DLD1 (cell line): ENCODE data around the gene FANCC.
"Not testable (repeated sequence)": the region's sequence is repeated elsewhere in the genome, so short reads cannot be mapped to it uniquely, and the experiment has no call there.

ENCODE experiments used
- in situ Hi-C: cut with HindIII; loops from 2 replicates; pipeline ENCODE4 v1.10.0; 2017; ENCODE audit warnings: low sequenced_read_pairs

The FANCC gene

GRCh38 chr9:95330720-95331404 lies 13.4 kb upstream of the FANCC start:
- in situ Hi-C loops, result no loop called here

- in situ Hi-C loops, result not testable (repeated sequence)
Observed at GRCh38 chr9:95329061-95329460, 11.6 kb upstream of the FANCC start.

DNA sequence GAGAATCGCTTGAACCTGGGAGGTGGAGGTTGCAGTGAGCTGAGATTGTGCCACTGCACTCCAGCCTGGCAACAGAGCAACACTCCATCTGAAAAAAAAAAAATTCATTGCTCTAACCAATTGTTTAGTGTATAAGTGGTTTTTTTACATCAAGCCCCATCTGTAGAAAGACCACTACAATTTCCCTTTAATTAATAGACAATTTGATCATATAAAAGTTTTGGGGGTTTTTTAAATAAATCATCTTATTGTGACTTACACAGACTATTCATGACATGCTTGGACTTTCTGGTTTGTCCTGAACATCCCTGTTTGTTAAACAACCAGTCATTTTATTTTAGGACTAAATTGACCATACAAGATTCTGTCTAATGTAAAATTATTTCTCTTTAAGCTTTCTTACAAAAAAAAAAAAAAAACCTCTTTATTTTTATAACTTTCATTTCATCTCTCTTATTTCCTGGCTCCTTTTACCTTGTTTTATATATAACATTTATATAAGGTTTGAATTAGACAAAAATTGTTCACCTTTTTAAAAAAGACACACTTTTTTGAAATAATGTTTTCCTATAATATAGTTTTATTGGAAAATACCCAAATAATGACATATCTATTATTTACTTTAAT lies 9.8 kb upstream of the FANCC start:
- in situ Hi-C loops, result no loop called here

DNA sequence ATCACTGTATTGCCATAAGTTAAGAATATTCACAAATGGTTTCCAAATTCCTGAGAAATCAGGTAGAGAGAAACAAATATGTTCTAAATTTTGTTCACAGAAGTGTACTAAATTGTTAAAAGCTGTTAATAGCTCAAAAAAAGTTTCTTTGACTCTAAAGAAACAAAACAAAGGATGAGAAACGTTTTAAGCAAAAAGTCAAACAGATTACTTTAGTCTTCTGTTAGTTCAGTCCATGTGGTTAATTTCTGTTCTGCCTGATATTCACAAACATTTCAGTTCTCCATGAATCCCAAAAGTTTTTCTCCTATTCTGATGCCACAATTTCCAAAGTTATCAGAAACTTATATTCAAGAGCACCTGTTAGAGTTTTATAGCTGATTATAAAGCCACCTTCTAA lies 7.7 kb upstream of the FANCC start:
- in situ Hi-C loops, result no loop called here

DNA sequence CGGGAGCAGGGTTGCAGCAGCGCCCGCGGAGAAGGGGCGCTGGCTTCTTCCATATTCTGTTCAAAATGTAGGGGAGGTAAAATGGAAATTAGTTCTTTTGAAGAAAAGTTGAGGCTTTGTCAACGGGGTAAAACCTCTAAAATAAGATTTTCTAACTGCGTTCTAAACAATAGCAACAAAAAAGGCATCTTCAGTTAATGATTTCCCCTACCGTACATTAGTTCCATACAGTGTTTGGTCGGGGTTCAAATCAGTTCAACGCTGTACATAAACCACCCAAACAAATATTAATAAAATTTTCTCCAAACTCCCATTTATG lies 343 bp upstream of the FANCC start:
- in situ Hi-C loops, result no loop called here

GRCh38 chr9:95316794-95317118 lies 753 bp downstream of the FANCC start:
- in situ Hi-C loops, result no loop called here

DNA sequence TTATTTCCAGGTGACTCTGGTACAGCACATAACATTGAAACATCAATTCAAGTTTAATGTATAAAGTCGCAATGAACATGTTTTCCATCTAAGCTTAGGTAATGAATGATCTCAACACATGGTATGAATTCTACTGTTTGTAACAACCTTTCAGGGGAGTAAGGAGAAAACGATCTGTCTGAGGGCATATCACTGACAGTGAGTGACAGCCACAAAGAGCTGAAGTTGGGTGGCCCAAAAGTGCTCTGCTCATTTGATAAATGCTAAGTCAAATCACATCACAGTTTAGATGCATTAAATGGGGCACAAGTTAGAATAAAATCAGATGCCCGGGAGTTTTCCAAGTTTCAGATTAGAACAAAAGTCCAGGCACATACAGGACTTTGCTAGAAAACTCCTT lies 1.2 kb downstream of the FANCC start:
- in situ Hi-C loops, result no loop called here

DNA sequence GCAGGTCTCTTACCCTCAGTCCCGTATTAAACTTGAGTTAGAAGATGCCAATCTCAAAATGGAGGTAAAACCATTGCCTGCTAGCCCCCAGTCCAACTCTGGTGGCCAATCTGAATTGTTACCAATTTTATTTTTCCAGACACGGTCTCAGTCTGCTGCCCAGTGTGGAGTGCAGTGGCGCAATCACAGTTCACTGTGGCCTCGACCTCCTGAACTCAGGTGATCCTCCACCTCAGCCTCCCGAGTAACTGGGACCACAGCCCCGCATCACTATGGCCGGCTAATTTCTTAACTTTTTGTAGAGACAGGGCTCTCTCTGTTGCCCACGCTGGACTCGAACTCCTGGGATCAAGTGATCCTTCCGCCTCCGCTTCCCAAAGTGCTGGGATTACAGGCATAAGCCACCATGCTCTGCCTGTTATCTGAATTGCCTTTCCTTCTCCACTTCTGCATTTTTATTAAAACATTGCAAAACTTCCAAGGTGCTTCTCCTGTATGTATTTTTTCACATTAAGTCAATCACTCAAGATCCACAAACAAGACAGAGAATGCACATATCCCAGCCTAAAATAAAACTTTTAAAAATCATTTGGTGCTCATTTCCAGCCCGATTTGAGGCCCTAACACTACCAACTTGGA lies 2.3 kb downstream of the FANCC start:
- in situ Hi-C loops, result no loop called here

- in situ Hi-C loops, result no loop called here
Observed at GRCh38 chr9:95313010-95313498, 4.5 kb downstream of the FANCC start.

- in situ Hi-C loops, result no loop called here
Observed at GRCh38 chr9:95311961-95312360, 5.5 kb downstream of the FANCC start.

GRCh38 chr9:95307538-95307937 lies 10.0 kb downstream of the FANCC start:
- in situ Hi-C loops, result no loop called here

DNA sequence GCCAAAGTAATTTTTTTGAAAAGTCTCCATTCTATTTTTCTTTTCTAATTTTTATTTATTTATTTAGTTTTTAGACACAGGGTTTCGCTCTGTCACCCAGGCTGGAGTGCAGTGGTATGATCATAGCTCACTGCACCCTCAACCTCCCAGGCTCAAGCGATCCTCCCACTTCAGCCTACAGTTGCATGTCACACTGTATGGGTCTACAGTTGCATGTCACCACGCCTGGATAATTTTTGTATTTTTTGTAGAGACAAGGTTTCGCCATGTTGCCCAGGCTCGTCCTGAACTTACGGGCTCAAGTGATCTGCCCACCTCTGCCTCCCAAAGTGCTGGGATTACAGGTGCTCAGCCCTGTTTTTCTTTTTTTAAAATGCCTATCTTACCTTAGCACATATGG lies 10.7 kb downstream of the FANCC start:
- in situ Hi-C loops, result no loop called here

- in situ Hi-C loops, result no loop called here
Observed at GRCh38 chr9:95305770-95306492, 11.6 kb downstream of the FANCC start.

DNA sequence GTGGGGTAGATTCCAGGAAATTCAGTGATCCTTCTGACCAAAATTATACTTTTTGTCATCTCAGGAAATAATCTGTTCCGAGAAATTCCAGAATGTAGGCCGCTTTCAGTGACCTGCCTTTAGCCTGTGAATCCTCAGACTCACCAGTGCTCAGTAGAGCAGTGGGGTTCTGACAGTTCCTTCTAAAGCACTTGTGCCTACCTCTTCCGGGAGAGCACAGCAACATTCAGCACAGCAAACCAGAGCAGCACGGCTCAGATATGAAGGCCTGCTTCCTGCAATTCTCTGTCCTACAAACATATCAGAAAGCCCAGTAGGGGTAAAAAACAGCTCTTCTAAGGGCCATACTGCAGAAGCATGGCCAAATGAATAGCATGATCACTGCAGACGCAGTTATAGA lies 15.0 kb downstream of the FANCC start:
- in situ Hi-C loops, result no loop called here

DNA sequence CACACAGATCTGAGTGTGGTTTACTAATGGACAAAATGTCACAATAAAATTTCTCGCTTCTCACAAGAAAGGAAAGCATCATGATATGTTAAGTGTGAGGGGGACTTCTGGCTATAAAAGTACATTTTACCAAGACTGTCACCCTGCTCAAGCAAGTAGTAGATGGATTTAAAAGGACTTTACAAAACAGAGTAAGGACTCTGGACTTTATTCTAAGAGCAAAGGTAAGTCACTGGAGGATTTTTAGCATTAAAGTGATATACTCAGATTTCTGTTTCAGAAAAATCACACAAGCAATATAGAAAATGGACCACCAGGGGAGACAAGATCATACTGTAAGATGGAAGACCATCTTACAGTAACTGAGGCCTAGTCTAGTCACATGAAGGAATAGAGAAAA lies 19.7 kb downstream of the FANCC start:
- in situ Hi-C loops, result no loop called here

DNA sequence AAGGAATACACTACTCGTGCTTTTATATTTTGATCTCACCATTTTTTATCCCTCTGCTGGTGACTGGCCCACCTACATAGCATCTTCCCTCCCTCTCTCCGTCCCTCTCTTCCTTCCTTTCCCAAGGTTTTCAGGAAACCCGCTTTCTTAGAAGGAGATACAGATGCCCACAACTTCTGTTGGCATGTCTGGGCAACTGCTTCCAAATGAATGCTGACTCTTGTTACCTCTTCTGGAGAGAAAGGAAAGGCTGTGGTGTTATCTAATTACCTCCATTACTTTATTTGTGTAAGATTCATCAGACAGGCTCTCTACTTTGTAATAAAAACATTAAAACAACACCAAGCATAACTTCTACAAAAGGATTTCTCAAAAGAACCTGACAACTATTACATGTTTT lies 20.2 kb downstream of the FANCC start:
- in situ Hi-C loops, result no loop called here

GRCh38 chr9:95296761-95297160 lies 20.7 kb downstream of the FANCC start:
- in situ Hi-C loops, result no loop called here

- in situ Hi-C loops, result not testable (repeated sequence)
Observed at GRCh38 chr9:95293296-95293695, 24.2 kb downstream of the FANCC start.

GRCh38 chr9:95292226-95292625 lies 25.3 kb downstream of the FANCC start:
- in situ Hi-C loops, result no loop called here

GRCh38 chr9:95286151-95286550 lies 31.4 kb downstream of the FANCC start:
- in situ Hi-C loops, result no loop called here

DNA sequence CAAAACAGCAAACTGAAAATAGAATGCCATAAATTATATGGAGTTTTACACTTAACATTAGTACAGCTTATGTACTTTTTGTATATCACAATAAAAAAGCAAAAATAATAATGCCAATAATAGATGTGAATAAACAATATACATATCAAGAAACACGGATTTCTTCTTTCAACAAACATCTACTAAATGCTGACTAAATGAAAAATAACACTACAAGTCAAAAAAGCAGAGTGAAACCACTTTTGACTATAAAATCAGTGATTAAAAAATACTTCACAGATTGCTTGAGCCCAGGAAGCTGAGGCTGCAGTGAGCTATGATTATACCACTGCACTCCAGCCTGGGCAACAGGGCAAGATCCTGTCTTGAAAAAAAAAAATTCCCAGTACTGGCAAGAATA lies 32.2 kb downstream of the FANCC start:
- in situ Hi-C loops, result no loop called here
